GM12878 (cell line): ENCODE data around the gene EHD2. TPM values are rescaled to one million over a fixed set of nuclear protein-coding genes. Genes with fewer than 3 reads are reported as not detected.
A peak's percentile ranks its signal among the peaks of the same experiment; 100 is the strongest.

Source experiments
- ATAC-seq: fragments of 200-7000 bp; cut with Tn5 transposase; 3 replicates; pipeline ENCODE4 v1.9.1; 2020; ENCODE audit warnings: mild to moderate bottlenecking, moderate library complexity
- BruUV-seq: library from RNA; stranded (reverse); fragments of 400-500 nt; replicated peaks from 2 replicates; lab custom pipeline; 2021; lab: Mats Ljungman, UMichigan
- CTCF ChIA-PET: fragments of 300-600 bp; sonication (Branson Sonifier 250); formaldehyde crosslinking; extraction: SDS; loops from one replicate; lab custom pipeline; 2021; ENCODE audit warnings: inconsistent platforms; lab: Yijun Ruan, JAX
- POLR2A ChIA-PET: fragments of 350-600 bp; formaldehyde crosslinking; extraction: SDS; loops from one replicate; lab custom pipeline; 2021; ENCODE audit warnings: inconsistent platforms; lab: Charles Lee
- RAD21 ChIA-PET: fragments of 300-600 bp; sonication (Branson Sonifier 250); formaldehyde crosslinking; loops from one replicate; lab custom pipeline; 2023; ENCODE audit warnings: antibody characterized with exemption; ENCODE audit not compliant: unreplicated experiment; lab: Charles Lee
- SMC1A ChIA-PET: fragments of 300-600 bp; sonication (Branson Sonifier 250); formaldehyde crosslinking; loops from one replicate; lab custom pipeline; 2023; ENCODE audit not compliant: unreplicated experiment, uncharacterized antibody; lab: Charles Lee
- DNase-seq: peaks from one replicate; pipeline ENCODE4 v3.0.0-alpha.2; 2011; ENCODE audit warnings: low read depth, low spot score
- FAIRE-seq: peaks from 3 replicates; lab custom pipeline; 2011; peaks lifted over from hg19 to GRCh38; lab: Jason Lieb, UNC
- H2AFZ ChIP-seq: 2 replicates; pipeline ENCODE4 v1.6.0; 2011; ENCODE audit warnings: low read depth, low read length, control low read depth; ENCODE audit not compliant: control insufficient read depth
- H3K27ac ChIP-seq: 2 replicates; pipeline ENCODE4 v1.5.1; 2011; ENCODE audit warnings: control low read depth; ENCODE audit not compliant: control insufficient read depth, insufficient read depth
- H3K27me3 ChIP-seq, 2 experiments: replicated peaks in 1 of 2; 2 replicates each; pipeline versions ENCODE4 v1.6.0 to v1.6.1; 2011; ENCODE audit warnings: low read length in 1 of 2; ENCODE audit not compliant: control insufficient read depth in 2 of 2, insufficient read depth in 2 of 2
- H3K36me3 ChIP-seq, 2 experiments: 2 replicates each; pipeline ENCODE4 v1.5.1; 2011; ENCODE audit warnings: low read length in 1 of 2; ENCODE audit not compliant: control insufficient read depth in 2 of 2, insufficient read depth in 2 of 2
- H3K4me1 ChIP-seq: 2 replicates; pipeline ENCODE4 v1.6.1; 2011; ENCODE audit warnings: mild to moderate bottlenecking, low read length, moderate library complexity, mixed read lengths; ENCODE audit not compliant: control insufficient read depth, insufficient read depth
- H3K4me2 ChIP-seq: 2 replicates; pipeline ENCODE4 v1.6.0; 2011; ENCODE audit warnings: control low read depth; ENCODE audit not compliant: control insufficient read depth, insufficient read depth
- H3K4me3 ChIP-seq: fragments of 200-600 bp; sonication (generic); 2 replicates; pipeline ENCODE4 v1.5.1; 2016
- H3K79me2 ChIP-seq: 2 replicates; pipeline ENCODE4 v1.6.0; 2011; ENCODE audit warnings: low read length; ENCODE audit not compliant: control insufficient read depth, insufficient read depth
- H3K9ac ChIP-seq: 2 replicates; pipeline ENCODE4 v1.8.0; 2011; ENCODE audit warnings: low read length, control low read depth, mixed read lengths; ENCODE audit not compliant: control insufficient read depth, insufficient read depth
- H3K9me3 ChIP-seq: replicated peaks from 3 replicates; pipeline ENCODE4 v1.5.1; 2011; ENCODE audit warnings: mild to moderate bottlenecking, low read length; ENCODE audit not compliant: control insufficient read depth, insufficient read depth
- H4K20me1 ChIP-seq: 2 replicates; pipeline ENCODE4 v1.6.0; 2011; ENCODE audit not compliant: control insufficient read depth, insufficient read depth
- ETV6 ChIP-seq, 2 experiments: fragments of 450-650 bp in 1 of 2; IDR thresholded peaks in 1 of 2; conservative IDR thresholded peaks in 1 of 2; 2 replicates each; pipeline ENCODE4 v1.6.1; 2014; ENCODE audit warnings: antibody characterized with exemption in 1 of 2, borderline replicate concordance in 1 of 2, low read depth in 1 of 2, mild to moderate bottlenecking in 1 of 2, moderate library complexity in 1 of 2
- LARP7 ChIP-seq: fragments of 450-650 bp; IDR thresholded peaks from 2 replicates; pipeline ENCODE4 v1.6.1; 2017; ENCODE audit warnings: mild to moderate bottlenecking
- POLR2A ChIP-seq: IDR thresholded peaks from 2 replicates; pipeline ENCODE4 v1.6.1; 2011; ENCODE audit warnings: low read depth, mild to moderate bottlenecking, low read length
- POLR2AphosphoS2 ChIP-seq: IDR thresholded peaks from 2 replicates; pipeline ENCODE4 v1.6.1; 2011; ENCODE audit warnings: low read depth, mild to moderate bottlenecking, low read length, improper control_type of control experiment, moderate library complexity
- POLR2AphosphoS5 ChIP-seq: IDR thresholded peaks from 2 replicates; pipeline ENCODE4 v1.6.1; 2011; ENCODE audit warnings: mild to moderate bottlenecking, low read length, inconsistent platforms
- TCF3 ChIP-seq: IDR thresholded peaks from 2 replicates; pipeline ENCODE4 v1.6.1; 2012; ENCODE audit warnings: low read depth, mild to moderate bottlenecking, low read length, borderline replicate concordance; ENCODE audit not compliant: insufficient read depth
- WGBS: methylation state at CpG from one replicate; pipeline ENCODE4 v1.1.6; 2016; ENCODE audit warnings: low lambda C conversion rate; ENCODE audit not compliant: insufficient replicate concordance, insufficient coverage; ENCODE audit errors: missing lambda C conversion rate; 5-methylcytosine and 5-hydroxymethylcytosine counted together
- in situ Hi-C: fragments of 300-500 bp; cut with MboI; formaldehyde crosslinking; loops from 9 replicates; pipeline ENCODE4 v1.14.3; 2018; ENCODE audit warnings: mixed read lengths
- intact Hi-C: fragments of 100-400 bp; cut with micrococcal nuclease; formaldehyde crosslinking; loops from one replicate; pipeline ENCODE4 v1.14.2; 2022; ENCODE audit not compliant: unreplicated experiment
- polyA plus RNA-seq, 11 experiments: library from polyadenylated mRNA; depleted of rRNA in 4 of 11; unstranded in 6 of 11; stranded (reverse) in 5 of 11; fragments of >200 nt; fragmentation: Nextera tagmentation in 4 of 11; fragmentation: Illumina TruSeq in 1 of 11; extraction: Ambion mirVana in 4 of 11; extraction: Trizol in 1 of 11; gene quantifications; 1 replicate in 1 of 11; 2 replicates in 10 of 11; pipeline versions ENCODE4 v1.2.1 to v1.2.3, GENCODE V29; 2011 to 2016; ENCODE audit warnings: inconsistent platforms in 2 of 11, missing spikeins in 2 of 11, low read depth in 1 of 11
- total RNA-seq, 4 experiments: library from RNA; depleted of rRNA in 3 of 4; stranded (reverse); fragments of >200 nt in 3 of 4; fragmentation: Illumina TruSeq in 1 of 4; extraction: Trizol in 1 of 4; gene quantifications; 2 replicates each; pipeline versions ENCODE4 v1.2.1 to v1.2.3, GENCODE V29; 2013 to 2021
- TF ChIP-seq, protein P1 (sequence below): fragments of 450-650 bp; formaldehyde crosslinking; IDR thresholded peaks from 2 replicates; pipeline ENCODE4 v1.5.0; 2022; ENCODE audit warnings: mild to moderate bottlenecking, missing genetic modification characterization

EHD2 gene
- total and polyA plus RNA-seq, 10 of the 15 experiments (the other 5 are each of a cell fraction or from before 2014, with no cell fraction given) = 0.12 to 0.24 (median 0.23) TPM; not detected in 7

DNA sequence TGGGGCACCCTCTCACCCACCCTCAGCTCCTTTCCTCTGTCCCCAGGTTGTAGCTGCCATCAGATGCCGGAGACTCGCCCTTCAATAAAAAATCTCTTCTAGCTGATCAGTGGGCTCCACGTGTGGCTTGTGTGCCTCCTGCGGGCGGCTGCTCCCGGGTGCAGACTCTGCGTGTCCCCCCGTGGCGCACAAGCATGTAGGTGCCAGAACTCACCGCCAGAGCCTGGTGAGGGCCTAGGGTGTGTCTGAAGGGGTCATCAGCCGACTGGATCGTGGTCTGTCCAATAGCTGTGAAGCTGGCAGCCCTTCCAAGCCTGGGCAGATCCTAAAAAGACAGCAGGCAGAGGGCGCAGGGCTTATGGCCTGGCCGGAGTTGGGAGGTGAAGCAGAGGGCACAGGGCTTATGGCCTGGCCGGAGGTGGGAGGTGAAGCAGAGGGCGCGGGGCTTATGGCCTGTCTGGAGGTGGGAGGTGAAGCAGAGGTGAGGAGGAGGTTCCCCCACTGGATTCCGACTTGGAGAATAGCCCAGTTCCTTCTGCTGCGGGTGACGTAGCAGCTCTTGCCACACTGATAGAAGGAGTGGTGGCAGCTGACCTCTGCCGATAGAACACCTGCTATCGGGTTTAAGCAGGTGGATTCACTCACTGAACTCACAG, 43.9 kb downstream of the EHD2 start:
- H3K27ac ChIP-seq = no peak overlapping the region
- no peaks in the 10 kb centered on the region; the same call in 2 of the 3 replicates for H3K9me3 ChIP-seq
- CTCF ChIA-PET = interaction anchor here (1.8 kb wide), 1 partner anchor 9 kb away, joined by 5 read pairs; no protein-coding TSS in a partner anchor
- 92% methylated on average over 21 of the region's 22 CpGs for WGBS
- SMC1A ChIA-PET = interaction anchor here (0.9 kb wide), 1 partner anchor 12 kb away, joined by 3 read pairs; the partner anchor contains the start of gene NOP53
- in situ Hi-C loops = no loop called here
- H3K36me3 ChIP-seq = peaks cover 21 to 40% of the 10 kb centered on the region in 2 experiments; a peak in 3 of 4 replicates
- RAD21 ChIA-PET = no interaction called here
- DNase-seq (no peak), FAIRE-seq (no peak), ATAC-seq (no peak)
- POLR2A ChIA-PET = interaction anchor here (0.6 kb wide), 1 partner anchor 145 kb away, joined by 3 read pairs; no protein-coding TSS in a partner anchor
- no peak overlapping the region for H2AFZ ChIP-seq
- H3K27me3 ChIP-seq = no peaks in the 10 kb centered on the region
- BruUV-seq = no TSS peak
- H3K4me2 ChIP-seq = no peak overlapping the region
- H3K9ac ChIP-seq = no peak overlapping the region
- H3K4me3 ChIP-seq = no peak overlapping the region
- no peaks in the 10 kb centered on the region for H3K79me2 ChIP-seq
- intact Hi-C loops = no loop called here
- 0 out of 2 replicates have a peak, but pooled peaks cover 3% of the 10 kb centered on the region for H3K4me1 ChIP-seq
- no peaks in the 10 kb centered on the region for H4K20me1 ChIP-seq
- TF ChIP-seq, protein P1, sequence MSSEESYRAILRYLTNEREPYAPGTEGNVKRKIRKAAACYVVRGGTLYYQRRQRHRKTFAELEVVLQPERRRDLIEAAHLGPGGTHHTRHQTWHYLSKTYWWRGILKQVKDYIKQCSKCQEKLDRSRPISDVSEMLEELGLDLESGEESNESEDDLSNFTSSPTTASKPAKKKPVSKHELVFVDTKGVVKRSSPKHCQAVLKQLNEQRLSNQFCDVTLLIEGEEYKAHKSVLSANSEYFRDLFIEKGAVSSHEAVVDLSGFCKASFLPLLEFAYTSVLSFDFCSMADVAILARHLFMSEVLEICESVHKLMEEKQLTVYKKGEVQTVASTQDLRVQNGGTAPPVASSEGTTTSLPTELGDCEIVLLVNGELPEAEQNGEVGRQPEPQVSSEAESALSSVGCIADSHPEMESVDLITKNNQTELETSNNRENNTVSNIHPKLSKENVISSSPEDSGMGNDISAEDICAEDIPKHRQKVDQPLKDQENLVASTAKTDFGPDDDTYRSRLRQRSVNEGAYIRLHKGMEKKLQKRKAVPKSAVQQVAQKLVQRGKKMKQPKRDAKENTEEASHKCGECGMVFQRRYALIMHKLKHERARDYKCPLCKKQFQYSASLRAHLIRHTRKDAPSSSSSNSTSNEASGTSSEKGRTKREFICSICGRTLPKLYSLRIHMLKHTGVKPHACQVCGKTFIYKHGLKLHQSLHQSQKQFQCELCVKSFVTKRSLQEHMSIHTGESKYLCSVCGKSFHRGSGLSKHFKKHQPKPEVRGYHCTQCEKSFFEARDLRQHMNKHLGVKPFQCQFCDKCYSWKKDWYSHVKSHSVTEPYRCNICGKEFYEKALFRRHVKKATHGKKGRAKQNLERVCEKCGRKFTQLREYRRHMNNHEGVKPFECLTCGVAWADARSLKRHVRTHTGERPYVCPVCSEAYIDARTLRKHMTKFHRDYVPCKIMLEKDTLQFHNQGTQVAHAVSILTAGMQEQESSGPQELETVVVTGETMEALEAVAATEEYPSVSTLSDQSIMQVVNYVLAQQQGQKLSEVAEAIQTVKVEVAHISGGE (CRISPR knock-in tag) = no peak
- TF ChIP-seq POLR2A = peak; percentile 61
- TF ChIP-seq POLR2AphosphoS2 = no peak
- TF ChIP-seq LARP7 = no peak
- no peak for TF ChIP-seq TCF3
- TF ChIP-seq POLR2AphosphoS5 = 0 out of 2 replicates have a peak, but pooled peaks have one; percentile 14
- no peak for TF ChIP-seq ETV6 (conservative IDR thresholded peaks at IDR 0.05 in 1 of 2, IDR thresholded peaks at IDR 0.05 in 1 of 2; ENCODE audit: borderline replicate concordance in 1 of 2, low read depth in 1 of 2)
